Measurements from ENCODE around the gene PYCARD.
A peak's percentile ranks its signal among the peaks of the same experiment; 100 is the strongest.
"Not testable (repeated sequence)": the region's sequence is repeated elsewhere in the genome, so short reads cannot be mapped to it uniquely, and the experiment has no call there.

The PYCARD gene

GRCh38 chr16:31215287-31216162, 13.0 kb upstream of the PYCARD start:
- DNase-seq (no peak), ATAC-seq (peak; percentile 53)

GRCh38 chr16:31214708-31215286, 12.2 kb upstream of the PYCARD start:
- DNase-seq (no peak), ATAC-seq (peak; percentile 16)

- ATAC-seq, result no peak
- DNase-seq, result no peak
Observed at GRCh38 chr16:31213877-31214707, 11.5 kb upstream of the PYCARD start, which contains the start of gene TRIM72. TSS of gene TRIM72 (plus strand) at chr16:31214119. CDS start at chr16:31214739, 620 bp downstream.

- DNase-seq, result no peak
- no peak for ATAC-seq
Observed at GRCh38 chr16:31213342-31213741, 10.8 kb upstream of the PYCARD start.

GRCh38 chr16:31206776-31207175, 4.2 kb upstream of the PYCARD start:
- DNase-seq (no peak), ATAC-seq (no peak)

- ATAC-seq, result no peak
- DNase-seq, result no peak
Observed at GRCh38 chr16:31204871-31205666, 2.5 kb upstream of the PYCARD start.

GRCh38 chr16:31201582-31202413, 762 bp downstream of the PYCARD start:
- DNase-seq (peak; percentile 43), ATAC-seq (peak; percentile 47)

GRCh38 chr16:31200821-31201568, 1.6 kb downstream of the PYCARD start:
- ATAC-seq, result peak; percentile 40
- peak; percentile 48 for DNase-seq

- not testable (repeated sequence) for DNase-seq
Observed at GRCh38 chr16:31200111-31200510, 2.4 kb downstream of the PYCARD start.

GRCh38 chr16:31199430-31200041, 3.0 kb downstream of the PYCARD start:
- DNase-seq (no peak), ATAC-seq (no peak)

More at GRCh38 chr16:31200111-31200510, 2.4 kb downstream of the PYCARD start:
- not testable (repeated sequence) for ATAC-seq

- no peak for ATAC-seq
- no peak for DNase-seq
Observed at GRCh38 chr16:31198207-31198882, 4.2 kb downstream of the PYCARD start.

GRCh38 chr16:31196324-31197088, 6.1 kb downstream of the PYCARD start:
- DNase-seq, result no peak
- no peak for ATAC-seq

- ATAC-seq, DNase-seq: not testable (repeated sequence)
Observed at GRCh38 chr16:31195861-31196260, 6.7 kb downstream of the PYCARD start.

GRCh38 chr16:31194898-31195297, 7.7 kb downstream of the PYCARD start:
- DNase-seq (no peak), ATAC-seq (no peak)

GRCh38 chr16:31193874-31194273, 8.7 kb downstream of the PYCARD start:
- DNase-seq, result no peak
- ATAC-seq, result no peak

GRCh38 chr16:31192856-31193642, 9.5 kb downstream of the PYCARD start:
- no peak for ATAC-seq
- DNase-seq, result no peak

- no peak for ATAC-seq
- DNase-seq, result no peak
Observed at GRCh38 chr16:31191697-31192428, 10.7 kb downstream of the PYCARD start.
